AG04449 (cell line): Measurements from ENCODE around the gene CSRP1.

Source experiments
- CTCF ChIA-PET: fragments of 350-600 bp; formaldehyde crosslinking; extraction: SDS; loops from one replicate; lab custom pipeline; 2021; ENCODE audit warnings: antibody characterized with exemption; lab: Yijun Ruan, JAX
- POLR2A ChIA-PET: fragments of 400-600, 350-600 bp; formaldehyde crosslinking; extraction: SDS; loops from one replicate; lab custom pipeline; 2020; ENCODE audit warnings: antibody characterized with exemption, inconsistent platforms; lab: Yijun Ruan, JAX
- DNase-seq: peaks from one replicate; pipeline ENCODE4 v3.0.0-alpha.2; 2010; ENCODE audit warnings: low read depth, low spot score
- H3K4me3 ChIP-seq: 2 replicates; pipeline ENCODE4 v1.5.1; 2011; ENCODE audit warnings: low read depth, mild to moderate bottlenecking, control low read depth, low read length
- CTCF ChIP-seq: IDR thresholded peaks from one replicate; pipeline ENCODE4 v1.5.1; 2011; ENCODE audit warnings: mild to moderate bottlenecking, moderate library complexity, low read length, control low read depth, inconsistent platforms; ENCODE audit not compliant: insufficient read depth; ENCODE audit errors: missing control alignments

The CSRP1 gene

GRCh38 chr1:201503397-201504176 is 3.3 kb downstream of the CSRP1 start:
- no peak for TF ChIP-seq CTCF
- CTCF ChIA-PET, result interaction anchor here (0.8 to 34.5 kb wide), 11 partner anchors 1 to 194 kb away, joined by 3 to 1139 read pairs (median 4); partner anchors contain the start of gene CSRP1
- peak overlapping the region; percentile 83 for H3K4me3 ChIP-seq
- POLR2A ChIA-PET, result interaction anchor here (0.9 to 2.4 kb wide), 12 partner anchors 9 to 55 kb away, joined by 5 to 12 read pairs (median 6); partner anchors contain the start of gene PHLDA3
- peak; percentile 97 for DNase-seq

DNA sequence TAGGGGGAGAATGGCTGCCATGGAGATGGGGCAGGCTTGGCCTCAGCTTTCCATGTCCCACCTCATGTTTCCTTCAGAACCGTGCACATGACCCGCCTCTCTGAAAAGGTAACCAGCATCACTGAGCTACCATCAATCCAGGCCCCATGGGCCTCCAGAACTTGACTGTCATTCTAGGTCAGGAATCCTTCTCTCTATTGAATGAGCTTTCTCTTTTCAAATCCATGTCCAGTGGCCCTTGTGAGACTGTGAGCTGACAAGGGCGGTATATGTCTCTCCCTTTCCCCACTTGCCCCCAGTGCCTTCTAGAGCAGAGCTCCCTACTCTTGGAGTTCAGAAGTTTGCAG is 4.4 kb downstream of the CSRP1 start:
- DNase-seq, result no peak
- ChIA-PET POLR2A (interaction anchor here (1.2 to 2.7 kb wide), 6 partner anchors 9 to 41 kb away, joined by 7 to 13 read pairs (median 8); partner anchors contain the start of gene PHLDA3), CTCF (interaction anchor here (0.7 to 34.5 kb wide), 10 partner anchors 2 to 291 kb away, joined by 3 to 1139 read pairs (median 4); partner anchors contain the start of genes CSRP1 and PHLDA3)
- no peak overlapping the region; the same call in 1 of the 2 replicates for H3K4me3 ChIP-seq
- no peak for TF ChIP-seq CTCF

- no peak overlapping the region; the same call in 1 of the 2 replicates for H3K4me3 ChIP-seq
- ChIA-PET POLR2A (interaction anchor here (1.2 to 2.7 kb wide), 8 partner anchors 9 to 66 kb away, joined by 5 to 13 read pairs (median 8); partner anchors contain the start of gene PHLDA3), CTCF (interaction anchor here (0.7 to 34.5 kb wide), 12 partner anchors 2 to 291 kb away, joined by 3 to 1139 read pairs (median 6); partner anchors contain the start of genes CSRP1 and PHLDA3)
- no peak for DNase-seq
- no peak for TF ChIP-seq CTCF
Measured at GRCh38 chr1:201501812-201502510, 5.0 kb downstream of the CSRP1 start.

DNA sequence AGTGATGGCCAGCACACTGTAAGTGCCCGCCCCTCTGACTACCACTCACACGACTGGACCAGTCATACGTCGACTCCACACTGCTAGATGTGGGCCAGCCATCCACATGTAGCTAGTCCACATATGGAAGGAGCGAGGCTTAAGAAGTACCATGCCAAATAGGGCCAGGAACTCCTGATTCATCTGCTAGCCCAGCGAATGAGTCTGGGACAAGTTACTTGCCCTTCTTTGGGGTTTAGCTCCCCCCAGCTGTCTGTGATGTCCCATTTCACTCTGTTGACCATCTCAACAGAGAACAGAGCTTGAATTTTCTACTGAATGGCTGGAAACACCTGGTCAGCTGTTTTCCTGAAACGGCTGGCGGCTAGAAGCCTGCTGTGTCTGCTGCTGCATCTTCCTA is 5.8 kb downstream of the CSRP1 start:
- DNase-seq, result no peak
- no peak overlapping the region for H3K4me3 ChIP-seq
- CTCF ChIA-PET, result interaction anchor here (0.9 to 34.5 kb wide), 7 partner anchors 3 to 292 kb away, joined by 3 to 1139 read pairs (median 7); partner anchors contain the start of gene CSRP1
- POLR2A ChIA-PET, result interaction anchor here (0.9 to 2.7 kb wide), 7 partner anchors 10 to 66 kb away, joined by 3 to 13 read pairs (median 8); partner anchors contain the start of gene PHLDA3
- no peak for TF ChIP-seq CTCF

GRCh38 chr1:201500670-201501120 is 6.2 kb downstream of the CSRP1 start:
- no peak for TF ChIP-seq CTCF
- ChIA-PET CTCF (interaction anchor here (0.9 to 34.5 kb wide), 6 partner anchors 4 to 65 kb away, joined by 3 to 1139 read pairs (median 11); partner anchors contain the start of gene CSRP1), POLR2A (interaction anchor here (0.9 to 2.7 kb wide), 6 partner anchors 9 to 65 kb away, joined by 3 to 13 read pairs (median 8); partner anchors contain the start of gene PHLDA3)
- no peak for DNase-seq
- H3K4me3 ChIP-seq, result no peak overlapping the region
